Measurements from ENCODE around the gene STIMATE.

STIMATE gene

GRCh38 chr3:52817860-52818259 lies 79.5 kb downstream of the STIMATE start:
- Histone ChIP-seq H3K9me2 (replicated peaks; ENCODE audit: control insufficient read depth, low read length) (no peaks in the 10 kb centered on the region), H3K4me3 (ENCODE audit: low read length) (no peak overlapping the region), H3K27me3 (ENCODE audit: control insufficient read depth, low read length) (no peaks in the 10 kb centered on the region), H3K9me3 (ENCODE audit: control insufficient read depth, insufficient read depth, low read length) (no peaks in the 10 kb centered on the region), H3K27ac (ENCODE audit: low read depth, low read length) (no peak overlapping the region), H3K79me2 (ENCODE audit: control insufficient read depth, low read length) (no peaks in the 10 kb centered on the region), H3F3A (ENCODE audit: control insufficient read depth, insufficient read depth) (no peaks in the 10 kb centered on the region), H3K36me3 (ENCODE audit: control insufficient read depth, low read length) (no peaks in the 10 kb centered on the region), H3K4me1 (ENCODE audit: control insufficient read depth, low read length) (no peaks in the 10 kb centered on the region), H3K4me2 (ENCODE audit: low read length) (no peak overlapping the region), H4K20me1 (ENCODE audit: control insufficient read depth, insufficient read depth, low read depth, low read length) (no peaks in the 10 kb centered on the region; the same call in 1 of the 2 replicates)
- no peak for TF ChIP-seq CTCF (IDR thresholded peaks at IDR 0.05; ENCODE audit: low read depth, low read length, poor library complexity, severe bottlenecking)
- TF ChIP-seq EZH2phosphoT487 (IDR thresholded peaks at IDR 0.05; ENCODE audit: borderline replicate concordance, low read length), result no peak

GRCh38 chr3:52817221-52817620 lies 80.1 kb downstream of the STIMATE start:
- Histone ChIP-seq H3K4me2 (ENCODE audit: low read length) (no peak overlapping the region), H3F3A (ENCODE audit: control insufficient read depth, insufficient read depth) (no peaks in the 10 kb centered on the region), H3K36me3 (ENCODE audit: control insufficient read depth, low read length) (no peaks in the 10 kb centered on the region), H4K20me1 (ENCODE audit: control insufficient read depth, insufficient read depth, low read depth, low read length) (no peaks in the 10 kb centered on the region; the same call in 1 of the 2 replicates), H3K9me3 (ENCODE audit: control insufficient read depth, insufficient read depth, low read length) (no peaks in the 10 kb centered on the region), H3K27me3 (ENCODE audit: control insufficient read depth, low read length) (no peaks in the 10 kb centered on the region), H3K4me1 (ENCODE audit: control insufficient read depth, low read length) (no peaks in the 10 kb centered on the region), H3K79me2 (ENCODE audit: control insufficient read depth, low read length) (no peaks in the 10 kb centered on the region), H3K9me2 (replicated peaks; ENCODE audit: control insufficient read depth, low read length) (no peaks in the 10 kb centered on the region), H3K4me3 (ENCODE audit: low read length) (no peak overlapping the region), H3K27ac (ENCODE audit: low read depth, low read length) (no peak overlapping the region)
- TF ChIP-seq EZH2phosphoT487 (IDR thresholded peaks at IDR 0.05; ENCODE audit: borderline replicate concordance, low read length) (no peak), CTCF (IDR thresholded peaks at IDR 0.05; ENCODE audit: low read depth, low read length, poor library complexity, severe bottlenecking) (no peak)

- Histone ChIP-seq H4K20me1 (ENCODE audit: control insufficient read depth, insufficient read depth, low read depth, low read length) (no peaks in the 10 kb centered on the region; the same call in 1 of the 2 replicates), H3K4me3 (ENCODE audit: low read length) (no peak overlapping the region), H3F3A (ENCODE audit: control insufficient read depth, insufficient read depth) (no peaks in the 10 kb centered on the region), H3K4me1 (ENCODE audit: control insufficient read depth, low read length) (no peaks in the 10 kb centered on the region), H3K27me3 (ENCODE audit: control insufficient read depth, low read length) (no peaks in the 10 kb centered on the region), H3K27ac (ENCODE audit: low read depth, low read length) (no peak overlapping the region), H3K79me2 (ENCODE audit: control insufficient read depth, low read length) (no peaks in the 10 kb centered on the region), H3K36me3 (ENCODE audit: control insufficient read depth, low read length) (no peaks in the 10 kb centered on the region), H3K9me3 (ENCODE audit: control insufficient read depth, insufficient read depth, low read length) (no peaks in the 10 kb centered on the region), H3K4me2 (ENCODE audit: low read length) (no peak overlapping the region), H3K9me2 (replicated peaks; ENCODE audit: control insufficient read depth, low read length) (no peaks in the 10 kb centered on the region)
- TF ChIP-seq EZH2phosphoT487 (IDR thresholded peaks at IDR 0.05; ENCODE audit: borderline replicate concordance, low read length) (no peak), CTCF (IDR thresholded peaks at IDR 0.05; ENCODE audit: low read depth, low read length, poor library complexity, severe bottlenecking) (no peak)
These were observed 80.7 kb downstream of the STIMATE start for GRCh38 chr3:52816654-52817053.
